ENCODE results near the gene COPS9.

Gene COPS9

DNA sequence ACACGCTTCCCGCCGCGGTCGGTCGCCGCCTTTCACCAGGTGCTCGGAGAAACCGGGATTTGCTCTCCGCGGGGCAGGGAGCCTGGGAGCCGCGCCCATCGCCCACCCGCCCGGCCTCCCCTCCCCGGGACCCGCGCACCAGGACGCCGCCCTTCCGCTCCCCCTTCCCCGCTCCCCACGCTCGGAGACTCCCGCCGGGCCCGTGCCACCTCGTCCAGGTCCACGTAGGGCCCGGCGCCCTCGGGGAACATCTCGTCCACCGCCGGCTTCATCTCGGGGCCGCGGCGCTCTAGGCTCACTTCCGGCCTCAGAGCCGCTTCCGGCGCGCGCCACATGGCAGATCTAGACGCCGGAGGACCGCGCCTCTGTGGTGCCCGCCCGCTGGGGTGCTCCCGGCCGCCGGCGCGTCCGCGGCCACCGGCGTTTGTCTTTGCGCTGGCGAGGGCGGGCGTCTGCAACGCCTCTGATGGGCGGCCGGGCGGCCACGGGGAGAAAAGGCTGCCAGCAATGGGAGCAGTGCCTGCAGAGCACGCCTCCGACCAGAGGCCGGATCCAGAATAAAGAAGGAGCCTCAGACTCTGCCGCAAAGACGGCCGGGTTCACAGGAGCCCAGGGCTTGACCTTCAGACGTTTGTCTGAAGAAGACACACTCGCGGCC lies at the start of gene COPS9:
Gene COPS9 (minus strand): TSS at position 293 of the 658 bp plus-strand sequence. CDS start 21 bp downstream, at position 272.
- peak; percentile 88 to 90 for DNase-seq

DNA sequence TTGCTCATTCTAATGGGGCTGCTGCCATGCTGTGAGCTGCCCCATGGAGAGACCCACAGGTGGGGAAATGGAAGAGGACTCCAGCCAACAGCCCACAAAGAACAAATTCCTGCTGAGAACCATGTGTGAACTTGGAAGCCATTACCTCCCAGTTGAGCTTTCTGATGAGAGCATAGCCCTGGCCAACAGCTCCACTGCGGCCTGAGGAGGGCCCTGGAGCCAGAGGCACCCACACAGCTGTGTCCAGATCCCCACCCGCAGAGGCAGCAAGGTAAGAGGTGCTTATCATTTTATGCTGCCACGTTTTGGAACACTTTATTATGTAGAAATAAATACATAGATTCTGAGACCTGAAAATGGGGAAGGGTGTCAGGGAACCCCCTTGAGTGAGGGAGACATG lies 48.6 kb upstream of the COPS9 start:
- DNase-seq, result no peak

- no peak for DNase-seq
Measured at GRCh38 chr2:240183875-240184590, 47.9 kb upstream of the COPS9 start.

DNA sequence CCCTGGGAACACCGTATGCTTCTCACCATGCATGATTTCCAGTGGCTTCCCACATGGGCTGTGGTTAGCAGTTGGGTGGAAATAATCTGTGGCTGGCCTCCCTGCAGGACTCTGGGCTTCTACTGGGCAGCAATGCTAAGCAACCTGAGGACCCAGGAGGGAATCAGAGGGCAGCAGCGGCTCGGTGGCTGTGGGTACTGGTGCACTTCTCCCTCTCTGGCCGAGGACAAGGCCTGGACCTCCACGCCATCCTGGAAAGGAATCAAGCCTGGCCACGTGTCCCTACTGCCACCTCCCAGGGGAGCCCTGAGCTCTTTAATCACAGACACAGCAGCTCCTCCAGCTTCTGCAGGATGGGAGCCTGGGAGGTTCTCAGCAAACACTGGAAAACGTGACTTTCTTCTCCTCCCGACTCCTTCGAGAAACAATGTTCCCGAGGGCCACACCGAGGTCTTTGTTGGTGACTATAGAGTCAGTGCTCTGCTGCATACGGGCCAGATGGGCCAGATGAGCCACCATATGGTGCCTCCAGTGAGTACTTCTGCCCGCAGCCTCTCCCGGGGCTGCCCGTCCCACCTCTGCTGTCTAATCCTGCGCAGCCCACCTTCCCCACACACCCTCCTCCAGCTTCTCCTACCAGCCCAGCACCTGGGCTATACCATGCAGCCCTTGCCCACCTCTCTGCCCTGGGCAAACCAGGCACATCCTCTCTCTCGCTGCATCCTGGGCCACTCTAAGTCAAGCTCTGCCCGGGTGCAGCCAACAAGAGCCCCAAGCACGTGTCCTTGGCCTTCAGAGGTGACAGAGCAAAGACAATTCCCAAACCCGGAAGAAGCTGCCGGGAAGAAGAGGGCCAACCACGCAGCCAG lies 47.1 kb upstream of the COPS9 start:
- DNase-seq, result no peak

DNA sequence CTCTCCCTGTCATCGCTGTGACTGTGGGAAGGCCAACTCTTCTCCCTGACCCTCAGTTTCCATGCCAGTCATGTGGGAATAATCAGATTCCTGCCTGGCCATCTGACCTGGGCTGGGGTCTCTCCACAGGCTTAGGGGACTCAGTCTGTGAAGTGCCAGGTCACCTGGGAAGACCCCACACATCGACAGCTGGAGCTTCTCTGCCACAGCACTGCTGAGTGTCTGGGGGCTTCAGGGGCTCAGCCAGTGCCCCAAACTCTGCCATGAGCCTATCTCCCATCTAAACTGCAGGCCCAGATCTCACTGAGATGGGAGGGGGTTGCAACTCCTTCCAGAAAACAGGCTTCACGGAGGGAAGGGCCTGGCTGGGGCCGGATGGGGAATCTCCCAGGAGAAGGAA lies 46.4 kb upstream of the COPS9 start:
- DNase-seq, result no peak

- no peak for DNase-seq
Measured at GRCh38 chr2:240182001-240182400, 45.9 kb upstream of the COPS9 start.

- no peak for DNase-seq
Measured at GRCh38 chr2:240179941-240180666, 44.0 kb upstream of the COPS9 start.

DNA sequence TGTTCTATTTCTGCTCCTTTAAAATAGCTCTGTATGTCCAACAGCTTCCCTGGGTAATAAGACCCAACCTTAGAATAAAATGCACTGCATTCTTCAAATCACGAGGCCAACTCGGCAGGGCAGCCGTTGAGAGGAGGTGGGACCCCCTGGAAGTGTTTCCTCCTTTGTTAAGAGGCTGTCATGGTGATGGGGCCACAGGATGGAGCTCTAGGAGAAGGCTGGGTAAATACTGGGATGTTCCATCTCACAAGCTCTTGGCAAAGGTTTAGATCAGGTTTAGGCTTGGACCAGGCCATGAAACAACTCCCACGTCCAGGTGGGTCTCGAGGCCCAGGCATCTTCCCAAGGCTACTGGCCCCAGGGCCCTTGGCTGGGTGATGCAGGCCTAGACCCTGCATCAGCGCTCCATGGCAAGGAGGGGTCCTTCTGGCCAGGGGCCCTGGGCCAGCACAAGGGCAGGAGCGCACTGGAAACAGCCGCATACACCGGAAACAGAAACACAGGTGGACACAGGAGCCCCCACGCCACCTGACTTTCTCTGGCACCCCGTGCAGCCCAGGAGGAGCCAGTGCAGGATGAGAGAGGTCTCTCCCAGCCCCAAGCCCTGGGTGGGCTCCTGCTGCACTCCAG lies 43.2 kb upstream of the COPS9 start:
- DNase-seq, result no peak

DNA sequence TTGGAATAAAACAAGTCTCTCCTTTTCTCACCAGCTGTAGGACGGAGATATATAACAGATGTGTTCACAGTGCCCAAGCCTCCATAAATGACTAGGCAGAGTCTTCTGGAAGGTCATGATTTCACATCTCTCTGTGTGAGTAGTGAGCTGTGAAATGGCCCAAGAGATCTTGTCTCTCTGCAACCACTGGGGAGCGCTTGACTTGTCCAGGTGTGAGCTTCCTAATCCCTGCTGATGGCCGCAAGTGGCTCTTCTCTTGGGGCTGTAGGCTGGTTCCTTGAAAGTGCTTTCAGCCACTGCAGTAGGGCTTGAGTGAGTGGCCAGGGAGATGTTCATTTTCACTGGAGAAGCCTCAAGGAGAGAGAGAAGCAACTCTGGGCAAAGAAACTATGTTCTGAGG lies 42.5 kb upstream of the COPS9 start:
- DNase-seq, result no peak

DNA sequence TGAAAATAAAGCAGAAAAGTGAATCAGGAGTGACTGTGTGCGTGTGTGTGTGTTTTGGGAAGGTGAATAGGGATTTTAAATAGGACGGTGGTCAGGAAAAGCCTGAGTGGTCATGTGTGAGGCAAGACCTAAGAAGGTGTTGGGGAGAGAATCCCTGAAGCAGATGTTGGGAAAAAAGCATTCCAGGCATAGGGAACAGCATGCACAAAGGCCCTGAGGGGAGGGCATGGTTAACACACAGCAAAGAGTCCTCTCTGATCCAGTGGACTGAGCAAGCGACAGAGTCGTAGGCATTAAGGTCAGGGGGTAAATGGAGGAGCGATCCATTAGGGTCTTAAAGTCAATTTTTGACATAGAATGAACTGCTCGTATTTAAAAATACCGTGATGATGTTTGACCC lies 38.4 kb upstream of the COPS9 start:
- DNase-seq, result no peak

DNA sequence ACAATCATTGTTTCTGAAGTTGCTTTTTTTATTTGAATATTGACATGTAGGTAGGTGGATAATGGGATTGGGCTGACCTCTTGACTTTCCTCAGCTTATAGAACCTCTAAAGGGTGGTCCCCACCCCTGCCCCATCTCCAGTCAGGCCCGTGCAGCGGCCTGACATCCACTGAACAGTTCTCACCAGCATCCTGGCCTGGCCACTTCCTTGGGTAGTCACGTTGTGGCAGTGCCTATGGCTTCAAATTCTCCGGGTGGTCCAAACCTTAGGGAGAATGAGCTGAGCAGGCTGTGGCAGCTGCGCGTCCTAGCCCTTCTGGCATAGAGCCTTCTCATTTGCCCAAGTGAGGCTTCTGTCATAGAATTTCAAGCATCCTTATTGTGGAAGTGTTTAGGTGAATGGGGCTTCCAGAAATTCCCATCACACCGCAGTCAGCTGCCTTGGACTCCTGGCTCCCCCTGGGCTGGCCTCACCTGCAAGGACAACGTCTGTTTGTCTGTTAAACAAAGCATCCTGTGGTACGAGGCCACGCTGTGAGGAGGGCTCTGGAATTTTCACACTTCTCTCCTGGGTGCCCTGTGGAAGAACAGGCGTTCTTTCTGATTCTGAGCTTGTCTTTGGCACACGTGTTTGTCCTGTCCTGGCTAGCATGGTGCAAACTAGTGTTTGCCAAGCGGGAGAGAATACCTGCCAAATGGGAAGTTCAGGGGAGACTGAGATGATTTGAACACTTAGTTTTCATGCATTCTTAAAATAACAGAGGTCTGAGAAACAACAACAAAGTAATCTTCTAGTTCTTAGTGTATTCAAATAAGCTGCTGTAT lies 36.2 kb upstream of the COPS9 start:
- no peak for DNase-seq

DNA sequence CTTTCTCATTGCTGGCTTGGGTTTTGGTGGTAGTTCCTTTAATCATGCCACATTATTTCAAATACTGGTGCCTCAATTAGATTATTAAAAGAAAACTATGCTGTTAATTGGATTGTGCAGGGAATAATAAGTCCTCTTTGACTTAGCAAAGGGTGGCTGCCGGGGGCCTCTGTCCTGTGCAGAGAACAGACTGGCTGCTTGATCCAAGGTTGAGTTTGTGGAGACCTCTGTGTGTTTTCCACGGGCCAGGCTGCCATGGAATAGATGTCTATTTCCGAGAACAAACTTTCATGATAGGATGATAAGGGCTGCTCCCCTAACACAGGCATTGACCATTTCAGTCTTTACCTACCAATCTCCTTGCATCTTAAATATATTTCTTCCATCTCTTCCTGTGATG lies 34.8 kb upstream of the COPS9 start:
- DNase-seq, result no peak

DNA sequence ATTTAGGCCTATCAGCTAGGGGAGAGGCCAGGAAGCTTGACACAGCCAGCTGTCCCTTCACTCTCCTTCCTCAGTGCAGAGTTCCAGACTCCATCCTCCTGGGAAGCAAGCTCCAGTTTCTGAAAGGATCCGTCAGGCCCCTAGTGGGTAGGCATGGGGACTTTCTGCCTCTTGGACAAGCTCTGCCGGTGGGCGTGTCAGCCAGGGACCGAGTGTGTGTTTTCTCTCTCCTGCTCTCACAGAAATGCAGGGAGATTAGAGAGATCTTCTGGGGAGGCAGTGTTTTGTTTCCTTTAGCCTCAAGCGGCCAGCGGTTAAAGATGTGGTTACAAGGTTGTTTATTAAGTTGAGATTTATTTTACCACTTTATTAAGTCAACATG lies 34.2 kb upstream of the COPS9 start:
- no peak for DNase-seq

GRCh38 chr2:240169486-240170353 lies 33.6 kb upstream of the COPS9 start:
- no peak for DNase-seq

DNA sequence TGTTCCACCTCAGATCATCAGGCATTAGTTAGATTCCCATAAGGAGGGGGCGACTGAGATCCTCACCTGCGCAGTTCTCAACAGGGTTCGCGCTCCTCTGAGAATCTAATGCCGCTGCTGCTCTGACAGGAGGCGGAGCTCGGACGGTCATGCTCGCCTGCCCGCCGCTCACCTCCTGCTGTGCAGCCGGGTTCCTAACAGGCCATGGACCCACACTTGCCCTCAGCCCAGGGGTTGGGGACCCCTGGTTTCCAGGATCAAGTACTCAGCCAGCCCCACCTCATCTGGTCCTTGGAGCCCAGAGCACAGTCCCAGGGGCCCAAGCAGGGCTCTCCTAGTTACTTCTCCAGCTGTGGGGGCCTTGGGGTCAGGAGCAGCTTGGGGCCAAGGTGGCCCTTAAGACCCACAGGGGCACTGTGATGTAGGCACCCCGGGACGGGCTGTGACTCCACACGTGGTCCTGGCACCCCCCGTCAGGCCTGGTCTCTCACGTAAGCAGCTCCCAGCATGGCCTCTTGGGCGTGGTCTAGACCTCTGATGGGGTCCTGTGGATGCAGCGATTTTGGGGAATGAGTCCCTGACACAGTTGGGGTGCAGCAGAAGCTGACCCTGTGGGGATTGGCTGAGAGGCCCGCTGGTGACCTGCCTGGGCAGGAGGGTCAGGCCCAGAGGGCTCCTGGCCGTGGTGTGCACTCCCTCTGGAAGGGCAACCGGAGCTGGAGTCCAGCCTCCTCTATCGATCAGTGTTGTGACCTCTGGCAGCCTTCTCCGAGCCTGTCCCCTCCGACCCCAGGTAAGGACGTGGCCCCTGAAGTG lies 32.6 kb upstream of the COPS9 start:
- no peak for DNase-seq

GRCh38 chr2:240168041-240168440 lies 31.9 kb upstream of the COPS9 start:
- DNase-seq, result no peak

DNA sequence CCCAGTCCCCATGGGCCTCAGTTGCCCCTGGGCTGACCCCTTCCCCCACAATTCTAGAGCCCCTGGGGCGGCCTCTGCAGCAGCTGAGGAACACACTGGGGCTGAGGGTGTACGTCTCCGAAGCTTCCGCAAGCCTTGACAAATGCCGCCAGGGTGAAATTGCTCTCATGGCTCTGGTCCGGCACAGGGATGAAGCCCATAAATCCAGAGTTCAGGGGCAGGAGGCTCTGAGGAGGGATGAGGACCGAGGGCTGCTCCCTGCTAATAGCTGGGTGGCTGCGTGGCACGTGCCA lies 31.4 kb upstream of the COPS9 start:
- DNase-seq, result no peak

DNA sequence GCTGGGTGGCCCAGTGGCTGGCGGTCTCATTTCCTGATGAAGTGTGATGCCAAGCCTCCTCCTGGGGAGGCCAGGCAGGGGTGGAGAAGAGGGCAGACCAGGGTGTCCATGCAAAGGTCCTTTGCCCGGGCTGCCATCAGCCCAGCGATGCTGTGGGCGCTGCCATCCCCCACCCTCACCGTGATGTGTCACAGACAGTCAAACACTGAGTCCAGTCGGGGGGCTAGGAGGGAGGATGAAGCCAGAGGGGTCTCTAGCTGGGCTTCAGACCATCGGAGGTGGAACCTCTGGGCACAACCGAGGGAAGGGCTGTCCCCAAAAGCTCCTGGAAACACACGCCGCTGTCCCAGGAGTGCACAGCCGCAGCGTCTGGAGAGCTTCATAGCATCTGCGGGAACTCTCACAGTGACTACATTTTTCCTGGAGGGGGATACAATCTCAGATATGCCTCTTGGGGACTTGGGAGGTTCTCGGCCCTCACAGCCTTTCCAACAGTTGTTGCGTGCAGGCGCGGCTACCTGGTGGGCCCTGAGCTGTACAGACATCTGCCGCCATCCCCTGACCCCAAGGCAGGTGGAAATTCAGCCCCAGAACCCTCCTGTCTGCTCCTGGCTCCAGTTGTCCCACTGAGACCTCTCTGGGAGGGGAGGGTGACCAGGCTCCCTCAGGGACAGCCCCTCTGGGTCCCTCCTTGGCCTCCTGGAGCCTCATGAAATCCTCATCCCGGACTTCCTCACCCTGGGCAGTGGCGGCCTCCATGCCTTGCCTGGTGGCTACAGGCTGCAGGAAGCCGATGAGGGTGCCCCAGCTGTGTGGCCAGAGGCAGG lies 30.9 kb upstream of the COPS9 start:
- no peak for DNase-seq

DNA sequence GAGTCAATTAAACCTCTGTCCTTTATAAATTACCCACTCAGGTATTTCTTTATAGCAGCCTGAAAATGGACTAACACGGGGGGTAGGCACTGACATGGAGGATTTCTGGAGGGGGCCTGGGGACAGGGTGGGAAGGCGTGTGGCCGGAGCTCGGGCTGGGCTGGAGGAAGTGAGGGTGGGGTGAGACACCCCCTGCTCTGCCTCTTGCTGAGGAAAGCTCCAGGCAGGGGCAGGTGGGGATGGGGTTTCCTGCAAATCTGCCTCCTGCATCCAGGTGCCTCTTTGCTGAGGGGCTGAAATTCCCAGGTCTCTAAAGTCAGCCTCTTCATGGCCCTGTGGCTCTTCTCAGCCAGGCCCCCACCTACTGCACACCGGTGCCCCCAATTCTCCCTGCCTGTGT lies 30.1 kb upstream of the COPS9 start:
- DNase-seq, result no peak
